Ishikawa (cell line): ENCODE measurements around the gene CUBN.

Experiments used
- CEBPB ChIP-seq: IDR thresholded peaks from 2 replicates; pipeline ENCODE4 v1.6.1; 2012
- CREB1 ChIP-seq: IDR thresholded peaks from 2 replicates; pipeline ENCODE4 v1.6.1; 2012; ENCODE audit warnings: low read depth
- EGR1 ChIP-seq: IDR thresholded peaks from 2 replicates; pipeline ENCODE4 v1.6.1; 2012
- EP300 ChIP-seq: IDR thresholded peaks from 2 replicates; pipeline ENCODE4 v1.6.1; 2012; ENCODE audit warnings: borderline replicate concordance
- FOXM1 ChIP-seq: IDR thresholded peaks from 2 replicates; pipeline ENCODE4 v1.6.1; 2012; ENCODE audit warnings: low read depth, borderline replicate concordance
- RAD21 ChIP-seq: IDR thresholded peaks from 2 replicates; pipeline ENCODE4 v1.6.1; 2012; ENCODE audit warnings: low read depth
- TAF1 ChIP-seq: IDR thresholded peaks from 2 replicates; pipeline ENCODE4 v1.6.1; 2012; ENCODE audit warnings: low read depth, mild to moderate bottlenecking
- TEAD4 ChIP-seq: IDR thresholded peaks from 2 replicates; pipeline ENCODE4 v1.6.1; 2012
- YY1 ChIP-seq: IDR thresholded peaks from 2 replicates; pipeline ENCODE4 v1.6.1; 2012; ENCODE audit warnings: low read depth
- TF ChIP-seq, protein P1 (sequence below): IDR thresholded peaks from 2 replicates; pipeline ENCODE4 v1.6.1; 2012
- TF ChIP-seq, protein P2 (sequence below): IDR thresholded peaks from 2 replicates; pipeline ENCODE4 v1.6.1; 2012
- TF ChIP-seq, protein P3 (sequence below): IDR thresholded peaks from 2 replicates; pipeline ENCODE4 v1.6.1; 2012; ENCODE audit warnings: low read depth, mild to moderate bottlenecking

DNA sequence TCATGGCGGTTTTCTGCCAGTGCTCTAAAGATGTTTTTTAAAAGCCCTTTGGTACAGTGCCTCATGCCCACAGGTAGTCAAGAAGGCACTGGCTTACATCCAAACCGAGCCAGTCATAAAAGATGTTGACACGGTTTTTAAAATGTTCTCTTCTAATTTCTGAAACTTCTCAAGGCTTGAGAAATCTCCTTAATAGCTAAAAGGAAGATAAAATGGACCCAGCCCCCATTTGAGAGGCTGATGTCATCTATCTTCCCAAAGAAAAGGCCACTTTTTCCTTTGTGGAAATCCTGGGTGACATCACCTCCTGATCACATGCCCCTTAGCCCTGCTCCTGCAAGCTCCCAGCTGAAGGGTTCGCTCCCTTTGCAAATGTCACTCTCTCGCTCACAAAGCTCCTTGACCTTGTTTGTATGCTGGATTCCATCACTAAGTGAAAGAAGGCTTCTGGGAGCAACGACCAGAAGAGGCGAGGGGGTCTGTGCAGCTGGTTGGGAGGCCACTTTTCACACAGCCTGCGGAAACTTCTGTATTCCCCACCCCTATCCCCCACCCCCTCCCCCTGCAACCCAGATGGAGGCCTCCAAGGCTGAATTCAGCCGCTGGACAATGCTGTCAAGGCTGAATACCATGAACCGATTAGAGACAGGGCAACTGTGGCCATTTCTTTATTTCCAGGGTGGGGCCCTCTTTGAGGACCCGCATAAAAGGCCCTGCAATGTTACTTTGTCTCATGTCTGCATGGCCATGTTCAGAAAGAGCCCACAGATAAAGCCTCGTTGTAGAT, 122.8 kb downstream of the CUBN start:
- no peak for TF ChIP-seq YY1
- no peak for TF ChIP-seq EP300
- no peak for TF ChIP-seq CEBPB
- no peak for TF ChIP-seq TEAD4
- TF ChIP-seq RAD21, result no peak
- TF ChIP-seq, protein P1, sequence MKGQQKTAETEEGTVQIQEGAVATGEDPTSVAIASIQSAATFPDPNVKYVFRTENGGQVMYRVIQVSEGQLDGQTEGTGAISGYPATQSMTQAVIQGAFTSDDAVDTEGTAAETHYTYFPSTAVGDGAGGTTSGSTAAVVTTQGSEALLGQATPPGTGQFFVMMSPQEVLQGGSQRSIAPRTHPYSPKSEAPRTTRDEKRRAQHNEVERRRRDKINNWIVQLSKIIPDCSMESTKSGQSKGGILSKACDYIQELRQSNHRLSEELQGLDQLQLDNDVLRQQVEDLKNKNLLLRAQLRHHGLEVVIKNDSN, result no peak
- TF ChIP-seq EGR1, result no peak
- TF ChIP-seq, protein P2, sequence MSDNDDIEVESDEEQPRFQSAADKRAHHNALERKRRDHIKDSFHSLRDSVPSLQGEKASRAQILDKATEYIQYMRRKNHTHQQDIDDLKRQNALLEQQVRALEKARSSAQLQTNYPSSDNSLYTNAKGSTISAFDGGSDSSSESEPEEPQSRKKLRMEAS, result no peak
- TF ChIP-seq, protein P3, sequence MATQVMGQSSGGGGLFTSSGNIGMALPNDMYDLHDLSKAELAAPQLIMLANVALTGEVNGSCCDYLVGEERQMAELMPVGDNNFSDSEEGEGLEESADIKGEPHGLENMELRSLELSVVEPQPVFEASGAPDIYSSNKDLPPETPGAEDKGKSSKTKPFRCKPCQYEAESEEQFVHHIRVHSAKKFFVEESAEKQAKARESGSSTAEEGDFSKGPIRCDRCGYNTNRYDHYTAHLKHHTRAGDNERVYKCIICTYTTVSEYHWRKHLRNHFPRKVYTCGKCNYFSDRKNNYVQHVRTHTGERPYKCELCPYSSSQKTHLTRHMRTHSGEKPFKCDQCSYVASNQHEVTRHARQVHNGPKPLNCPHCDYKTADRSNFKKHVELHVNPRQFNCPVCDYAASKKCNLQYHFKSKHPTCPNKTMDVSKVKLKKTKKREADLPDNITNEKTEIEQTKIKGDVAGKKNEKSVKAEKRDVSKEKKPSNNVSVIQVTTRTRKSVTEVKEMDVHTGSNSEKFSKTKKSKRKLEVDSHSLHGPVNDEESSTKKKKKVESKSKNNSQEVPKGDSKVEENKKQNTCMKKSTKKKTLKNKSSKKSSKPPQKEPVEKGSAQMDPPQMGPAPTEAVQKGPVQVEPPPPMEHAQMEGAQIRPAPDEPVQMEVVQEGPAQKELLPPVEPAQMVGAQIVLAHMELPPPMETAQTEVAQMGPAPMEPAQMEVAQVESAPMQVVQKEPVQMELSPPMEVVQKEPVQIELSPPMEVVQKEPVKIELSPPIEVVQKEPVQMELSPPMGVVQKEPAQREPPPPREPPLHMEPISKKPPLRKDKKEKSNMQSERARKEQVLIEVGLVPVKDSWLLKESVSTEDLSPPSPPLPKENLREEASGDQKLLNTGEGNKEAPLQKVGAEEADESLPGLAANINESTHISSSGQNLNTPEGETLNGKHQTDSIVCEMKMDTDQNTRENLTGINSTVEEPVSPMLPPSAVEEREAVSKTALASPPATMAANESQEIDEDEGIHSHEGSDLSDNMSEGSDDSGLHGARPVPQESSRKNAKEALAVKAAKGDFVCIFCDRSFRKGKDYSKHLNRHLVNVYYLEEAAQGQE, result no peak
- TF ChIP-seq CREB1, result no peak
- TF ChIP-seq FOXM1, result no peak
- no peak for TF ChIP-seq TAF1
